HG03558 (cell line): ENCODE data around the gene BBX.
"Not testable (repeated sequence)": the region's sequence is repeated elsewhere in the genome, so short reads cannot be mapped to it uniquely, and the experiment has no call there.

Experiments
- ATAC-seq: cut with Tn5 transposase; IDR thresholded peaks from one replicate; pipeline ENCODE4 v1.9.1; 2021; ENCODE audit warnings: moderate number of reproducible peaks; ENCODE audit not compliant: unreplicated experiment; ENCODE audit errors: extremely low read depth

BBX gene

DNA sequence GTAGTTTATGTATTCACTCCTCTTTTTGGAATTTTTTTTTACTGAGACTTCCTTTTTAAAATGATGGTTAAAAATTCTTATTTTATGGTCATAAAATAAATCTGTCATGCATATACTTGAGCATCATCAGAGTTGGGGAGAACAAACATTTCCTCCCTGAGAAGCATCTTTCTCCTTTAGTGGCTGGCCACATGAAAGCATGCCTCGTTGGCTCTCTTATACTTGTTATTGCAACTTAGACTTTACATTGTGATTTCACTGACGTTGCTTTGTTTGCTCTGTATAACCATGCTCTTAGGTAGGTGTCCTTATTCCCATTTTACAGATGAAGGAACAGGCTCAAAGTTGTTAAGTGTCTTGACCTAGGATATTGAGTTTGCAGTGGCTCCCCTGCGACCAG, 18.1 kb downstream of the BBX start:
- ATAC-seq: no peak

DNA sequence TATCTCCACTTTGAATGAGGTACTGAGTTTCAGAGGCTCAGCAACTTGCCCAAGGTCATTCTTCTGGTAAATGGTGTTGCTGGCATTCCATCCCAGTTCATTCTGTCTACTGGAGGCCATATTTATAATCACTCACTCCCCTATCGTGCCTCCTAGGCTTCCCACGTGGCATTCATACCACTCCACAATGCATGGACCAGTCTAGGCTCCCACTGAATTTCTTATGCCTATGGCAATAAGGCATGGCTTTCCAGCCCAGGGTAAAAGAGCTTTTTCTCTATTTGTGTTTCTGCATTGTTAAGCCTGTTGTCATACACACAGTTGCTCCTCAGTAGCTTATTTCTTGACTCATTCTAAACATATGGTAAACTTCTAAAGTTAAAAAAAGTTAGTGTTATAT, 19.9 kb downstream of the BBX start:
- ATAC-seq: no peak

DNA sequence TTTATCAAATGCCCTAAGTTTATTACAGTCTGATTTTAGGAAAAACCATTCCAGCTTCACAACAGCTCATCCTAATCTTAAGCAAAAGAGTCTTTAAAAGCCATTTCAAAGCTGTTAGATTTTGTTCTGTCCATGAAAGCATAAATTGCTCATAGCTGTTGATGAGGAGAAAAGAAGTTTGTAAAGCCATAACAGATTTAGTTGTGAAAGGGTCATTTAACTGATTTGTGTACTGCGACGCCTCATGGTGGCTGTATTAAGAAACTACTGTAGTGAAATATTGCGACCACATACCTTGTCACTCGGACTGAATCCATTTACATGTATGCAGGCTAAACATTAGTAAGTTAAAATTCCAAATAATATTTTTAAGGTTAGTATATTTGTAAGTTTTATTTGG, 20.9 kb downstream of the BBX start:
- ATAC-seq: peak; percentile 57

DNA sequence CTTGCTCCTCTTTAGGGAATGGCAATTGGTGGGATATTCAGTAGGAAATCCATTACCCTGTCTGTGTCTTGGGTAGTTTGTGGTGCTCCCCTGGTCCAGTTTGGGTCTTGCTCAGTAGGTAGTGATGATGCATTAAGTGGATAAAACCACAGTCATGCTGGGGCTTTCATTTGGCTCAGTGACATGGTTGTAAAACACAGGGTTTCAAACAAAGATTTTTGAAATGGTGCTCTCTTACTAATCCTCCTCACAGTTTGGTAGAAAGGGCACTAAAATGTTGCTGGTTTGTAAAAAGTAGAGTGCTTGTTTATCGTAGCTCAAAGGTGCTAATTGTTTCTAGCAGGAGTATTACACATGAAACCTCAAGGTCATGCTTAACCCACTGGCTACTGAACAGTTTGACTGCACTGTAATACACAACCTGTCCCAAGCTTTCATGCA, 22.9 kb downstream of the BBX start:
- no peak for ATAC-seq

DNA sequence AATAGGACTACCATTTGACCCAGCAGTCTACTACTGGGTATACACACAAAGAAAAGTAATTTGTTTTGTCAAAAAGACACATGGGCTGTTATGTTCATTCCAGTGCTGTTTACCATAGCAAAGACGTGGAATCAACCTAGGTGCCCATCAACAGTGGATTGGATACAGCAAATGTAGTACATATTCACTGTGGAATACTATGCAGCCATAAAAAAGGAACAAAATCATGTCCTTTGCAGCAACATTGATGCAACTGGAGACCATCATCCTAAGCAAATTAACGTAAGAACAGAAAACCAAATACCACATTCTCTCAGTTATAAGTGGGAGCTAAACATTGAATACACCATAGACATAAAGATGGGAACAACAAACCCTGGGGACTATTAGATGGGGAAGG, 25.8 kb downstream of the BBX start:
- no peak for ATAC-seq

DNA sequence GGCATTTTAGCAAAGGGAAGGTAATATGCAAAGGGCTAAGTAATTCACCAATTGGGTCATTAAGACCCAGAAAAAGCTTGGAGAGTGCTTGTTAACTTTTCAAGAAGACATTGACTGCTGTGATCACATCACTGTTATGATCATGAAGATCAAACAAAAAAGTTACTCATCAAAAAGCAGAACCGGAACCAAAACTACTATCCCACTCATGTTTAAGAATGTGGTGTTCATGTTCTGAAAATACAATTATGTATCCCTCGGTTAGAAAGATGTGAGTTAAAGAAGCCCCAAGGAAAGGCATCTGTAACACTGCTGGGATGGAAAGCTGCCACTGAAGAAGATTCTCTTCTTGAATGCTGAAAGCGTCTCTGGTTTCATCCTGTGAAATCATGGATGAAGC, 32.6 kb downstream of the BBX start:
- ATAC-seq: no peak

DNA sequence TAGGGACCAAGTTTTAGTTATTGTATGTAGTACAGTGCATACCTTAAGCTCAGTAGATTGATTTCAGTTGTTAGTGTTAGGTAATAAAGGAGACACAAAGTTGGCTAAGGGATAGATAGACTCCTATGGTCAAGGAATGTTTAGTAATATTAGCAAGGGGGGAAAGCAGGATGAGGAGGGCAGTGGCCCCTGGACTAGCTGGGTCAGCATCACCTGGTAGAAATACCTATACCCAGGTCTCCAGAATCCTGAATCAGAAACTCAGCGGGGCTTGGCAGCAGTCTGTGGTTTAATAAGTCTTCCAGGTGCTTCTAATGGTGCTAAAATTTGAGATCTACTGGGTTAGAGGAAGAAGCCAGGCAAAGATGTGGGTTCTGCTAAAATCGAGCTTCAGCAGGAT, 35.0 kb downstream of the BBX start:
- ATAC-seq: no peak

DNA sequence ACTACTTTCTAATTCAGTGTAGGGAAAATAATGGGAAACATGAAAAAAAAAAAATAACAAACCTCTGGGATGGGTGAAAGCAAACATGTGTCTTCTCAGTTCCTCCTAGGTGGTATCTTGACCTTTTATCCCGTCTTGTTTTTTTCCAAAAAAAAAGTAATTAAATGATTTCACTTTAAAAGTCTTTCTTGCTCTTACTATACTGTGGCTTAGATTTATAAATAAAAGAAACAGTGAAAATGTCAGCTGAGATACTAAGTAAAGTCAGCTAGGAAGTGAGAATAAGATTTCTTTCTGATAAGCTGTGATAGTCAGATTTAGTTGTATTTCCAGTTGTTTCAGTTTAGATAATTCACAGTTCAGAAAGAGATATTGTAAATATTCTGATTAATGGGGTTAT, 37.4 kb downstream of the BBX start:
- ATAC-seq: no peak

DNA sequence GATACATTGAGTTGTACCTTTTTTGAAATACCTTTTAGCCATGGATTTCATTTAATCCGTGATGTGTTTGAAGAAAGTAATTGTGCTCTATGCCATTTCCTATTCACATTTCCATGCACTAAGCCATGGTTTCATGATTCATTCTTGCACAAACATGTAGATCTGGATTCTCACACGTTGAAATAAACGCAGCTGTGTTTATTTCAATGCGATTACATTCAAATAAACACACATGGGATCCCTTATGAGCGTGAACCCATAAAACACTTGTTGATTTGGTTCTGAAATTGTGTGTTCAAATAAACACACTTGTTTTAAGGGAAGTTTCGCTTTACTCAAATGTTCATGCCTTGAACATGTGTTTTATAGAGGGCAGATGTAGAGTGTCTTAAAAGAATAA, 39.2 kb downstream of the BBX start:
- no peak for ATAC-seq

DNA sequence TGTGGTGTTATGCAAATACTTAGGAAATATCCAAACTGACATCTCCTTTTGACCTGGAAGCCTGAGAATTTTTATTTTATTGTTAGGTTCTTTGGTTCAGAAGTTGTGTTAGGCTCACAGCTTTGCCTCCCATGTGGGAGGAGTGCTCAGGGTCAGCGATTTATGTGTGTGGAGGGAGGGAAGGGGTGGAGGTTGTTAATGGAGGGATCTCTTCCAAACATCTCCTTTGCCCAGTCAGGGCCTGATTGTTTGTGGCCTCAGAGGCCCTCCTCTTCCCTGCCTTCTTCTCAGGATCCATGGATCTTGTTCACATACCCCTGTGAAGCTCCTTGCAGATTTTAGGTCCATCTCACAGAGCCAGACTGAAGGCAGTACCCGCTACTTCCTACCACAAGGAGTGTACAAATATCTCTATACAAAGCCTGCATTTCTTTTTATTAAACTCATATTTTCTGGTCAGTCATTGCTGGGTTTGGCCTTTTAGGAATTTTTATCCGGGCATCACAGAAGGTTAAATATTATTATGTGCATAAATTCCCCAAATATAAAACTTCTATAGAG, 40.3 kb downstream of the BBX start:
- no peak for ATAC-seq

DNA sequence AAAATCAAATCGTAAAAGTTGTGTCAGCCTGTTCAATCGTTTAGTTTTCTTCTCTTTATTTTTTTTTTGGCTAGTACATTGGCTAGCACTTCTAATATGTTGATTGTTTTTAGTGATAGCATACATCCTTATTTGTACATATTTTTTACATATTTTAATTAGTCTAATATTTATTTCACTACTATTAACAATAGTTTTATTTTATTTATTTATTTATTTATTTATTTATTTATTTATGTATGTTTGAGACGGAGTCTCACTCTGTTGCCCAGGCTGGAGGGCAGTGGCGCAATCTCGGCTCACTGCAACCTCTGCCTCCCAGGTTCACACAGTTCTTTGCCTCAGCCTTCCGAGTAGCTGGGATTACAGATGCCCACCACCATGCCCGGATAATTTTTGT, 42.5 kb downstream of the BBX start:
- not testable (repeated sequence) for ATAC-seq

DNA sequence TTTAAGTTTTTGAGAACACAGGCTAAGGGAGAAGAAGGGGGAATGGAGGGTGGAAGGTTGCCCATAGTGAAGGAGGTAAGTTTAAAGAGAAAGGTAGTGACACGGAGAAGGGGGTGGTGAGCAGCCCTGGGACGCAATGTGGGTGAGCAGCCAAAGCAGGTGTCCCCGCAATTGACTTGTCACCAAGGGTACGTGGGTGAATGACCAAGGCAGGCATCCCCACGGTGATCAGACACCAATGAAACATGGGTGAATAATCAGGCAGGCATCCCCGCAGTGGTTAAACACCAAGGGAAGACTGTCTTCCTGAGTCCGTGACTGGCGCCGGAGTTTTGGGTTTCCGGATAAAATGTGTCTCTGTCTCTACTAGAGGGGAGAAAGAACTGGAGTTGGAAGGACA, 48.3 kb downstream of the BBX start:
- not testable (repeated sequence) for ATAC-seq

DNA sequence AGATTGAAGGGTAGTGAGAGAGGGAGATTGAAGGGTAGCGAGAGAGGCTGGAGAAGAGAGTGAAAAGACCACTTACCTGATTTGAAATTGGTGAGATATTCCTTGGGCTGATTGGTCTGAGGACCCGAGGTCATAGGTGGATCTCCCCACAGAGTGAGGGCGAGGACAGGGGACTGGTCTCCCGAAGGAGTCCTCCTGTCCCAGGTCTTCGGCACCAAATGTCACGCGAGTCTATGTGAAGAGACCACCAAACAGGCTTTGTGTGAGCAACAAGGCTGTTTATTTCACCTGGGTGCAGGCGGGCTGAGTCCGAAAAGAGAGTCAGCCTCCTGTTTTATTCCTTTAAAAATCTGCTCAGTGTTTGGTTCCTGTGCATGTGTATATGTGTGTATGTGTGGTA, 48.7 kb downstream of the BBX start:
- ATAC-seq: not testable (repeated sequence)

DNA sequence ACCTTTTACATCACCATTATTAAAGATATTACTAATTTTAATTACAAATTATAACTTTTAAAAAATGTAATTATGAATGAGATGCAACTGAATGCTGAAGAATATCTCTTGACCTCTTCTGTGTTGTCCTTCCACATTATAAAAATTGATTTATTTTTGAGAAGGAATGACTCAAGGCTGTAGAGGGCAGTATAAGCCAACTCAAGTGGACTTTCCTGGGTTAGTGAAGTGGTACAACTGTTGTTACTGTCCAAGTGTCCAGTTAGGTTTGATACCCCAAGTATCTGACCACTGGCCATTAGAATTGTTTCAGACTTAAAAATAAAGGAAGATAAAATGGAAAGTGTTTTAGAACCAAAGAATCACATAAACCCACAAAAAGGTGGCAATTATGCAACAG, 51.9 kb downstream of the BBX start:
- ATAC-seq: no peak

DNA sequence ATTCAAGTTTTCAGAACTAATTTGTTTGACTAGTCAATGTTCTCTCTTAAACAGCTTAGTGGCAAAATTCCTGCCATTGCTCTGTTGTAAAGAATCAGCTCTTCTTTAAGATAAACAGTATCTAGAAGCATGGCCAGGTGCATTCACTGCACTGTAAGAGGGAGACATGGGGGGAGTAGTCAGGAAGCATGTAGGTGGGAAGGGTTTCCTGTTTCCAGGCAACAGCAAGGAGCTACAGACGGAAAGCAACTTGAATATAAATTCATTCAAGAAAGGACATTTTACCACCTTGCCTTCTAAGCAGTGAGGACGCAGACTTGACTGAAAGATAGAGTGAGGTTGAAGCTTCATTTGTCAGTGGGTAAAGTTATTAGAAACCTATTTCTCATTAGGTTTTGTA, 55.3 kb downstream of the BBX start:
- ATAC-seq: no peak

DNA sequence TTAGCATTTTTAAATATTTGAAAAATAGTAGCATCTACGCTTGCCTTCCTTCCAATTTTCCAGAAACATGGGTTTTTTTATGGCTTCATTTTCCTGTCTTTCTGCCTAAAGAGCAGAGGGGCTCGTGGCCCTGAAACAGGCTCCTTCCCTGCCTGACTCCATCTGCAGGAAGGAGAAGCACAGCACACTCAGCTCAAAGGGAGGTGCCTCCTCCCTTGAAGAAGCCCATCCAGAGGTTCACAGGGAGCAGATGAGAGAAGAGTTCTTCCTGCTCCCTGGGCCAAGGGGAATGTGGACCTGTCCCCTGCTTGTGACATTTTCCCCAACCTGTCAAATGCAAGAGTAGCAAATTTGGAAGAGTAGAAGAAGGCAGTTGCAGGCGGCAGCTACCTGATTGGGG, 55.8 kb downstream of the BBX start:
- ATAC-seq: no peak

DNA sequence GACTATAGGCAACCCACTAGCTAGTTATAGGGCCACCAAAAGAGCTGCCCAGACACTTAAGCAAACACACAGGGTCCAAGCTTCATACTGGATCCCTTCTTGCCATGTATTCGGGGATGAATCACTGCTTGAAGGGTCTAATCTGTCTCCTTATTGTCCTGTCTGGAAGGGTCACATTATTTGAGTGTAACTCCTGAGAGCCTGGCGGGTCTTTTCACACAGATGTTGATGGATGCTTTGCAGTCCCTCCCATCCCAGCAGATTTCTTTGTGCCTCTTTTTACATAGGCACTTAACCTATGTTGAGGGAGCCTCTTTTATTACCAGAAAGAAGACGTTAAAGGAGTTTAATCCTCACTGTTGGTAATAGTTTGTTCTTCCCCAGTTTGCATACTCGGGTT, 56.6 kb downstream of the BBX start:
- ATAC-seq: no peak

DNA sequence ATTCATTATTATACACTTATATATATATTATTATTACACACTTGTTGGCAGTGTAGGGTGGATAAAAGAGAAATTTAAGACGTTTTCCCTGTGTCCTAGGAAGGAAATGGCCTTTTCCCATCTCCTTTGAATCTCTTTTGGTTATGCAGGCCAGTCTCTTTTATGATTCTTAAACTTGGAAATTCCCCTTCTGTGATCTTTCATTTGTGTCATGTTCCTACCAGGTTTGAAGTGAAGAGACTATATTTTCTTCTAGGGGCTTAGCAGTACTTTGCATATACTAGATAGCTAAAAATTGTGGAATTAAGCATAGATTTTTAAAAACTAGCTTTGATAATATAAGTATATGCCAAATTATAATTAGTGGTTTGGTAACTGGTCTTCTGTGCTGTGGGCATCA, 58.5 kb downstream of the BBX start:
- ATAC-seq: no peak

DNA sequence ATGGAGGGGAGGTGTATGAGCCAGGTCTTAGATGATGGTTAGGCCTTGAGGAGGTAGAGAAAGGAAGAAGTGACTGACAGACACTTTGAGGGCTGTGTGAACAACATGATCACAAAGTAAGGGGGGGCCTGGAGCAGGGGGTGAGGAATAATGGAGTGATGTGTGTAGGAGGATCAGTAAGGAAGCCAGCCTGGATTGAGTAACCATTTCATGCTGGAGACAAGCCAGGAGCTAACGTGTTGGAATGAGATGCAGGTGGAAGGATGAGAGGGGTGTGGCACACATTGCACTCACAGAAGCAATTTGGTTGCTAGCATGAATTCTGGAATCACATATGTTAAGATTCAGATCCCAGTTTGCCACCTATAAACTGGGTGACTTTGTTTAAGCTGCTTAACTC, 65.5 kb downstream of the BBX start:
- no peak for ATAC-seq

DNA sequence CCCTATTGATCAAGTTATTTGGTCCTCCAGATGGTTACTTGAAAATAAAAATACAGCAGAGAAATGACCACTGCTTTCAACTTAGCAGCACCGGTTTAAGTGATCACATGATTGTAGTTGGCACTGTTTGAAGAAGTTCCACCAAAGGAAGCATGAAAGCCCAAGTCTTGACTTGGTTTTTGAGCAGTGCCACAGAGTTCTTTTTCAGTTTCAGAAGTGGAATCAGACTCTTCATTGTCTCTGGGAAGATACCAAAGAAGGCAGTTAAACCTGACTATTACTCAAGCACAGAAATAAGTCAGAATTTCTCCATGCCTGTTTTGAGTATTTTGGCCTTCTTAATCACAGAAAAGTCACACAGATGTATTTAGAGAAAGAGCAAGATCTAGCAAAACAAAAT, 66.7 kb downstream of the BBX start:
- ATAC-seq: peak; percentile 68

DNA sequence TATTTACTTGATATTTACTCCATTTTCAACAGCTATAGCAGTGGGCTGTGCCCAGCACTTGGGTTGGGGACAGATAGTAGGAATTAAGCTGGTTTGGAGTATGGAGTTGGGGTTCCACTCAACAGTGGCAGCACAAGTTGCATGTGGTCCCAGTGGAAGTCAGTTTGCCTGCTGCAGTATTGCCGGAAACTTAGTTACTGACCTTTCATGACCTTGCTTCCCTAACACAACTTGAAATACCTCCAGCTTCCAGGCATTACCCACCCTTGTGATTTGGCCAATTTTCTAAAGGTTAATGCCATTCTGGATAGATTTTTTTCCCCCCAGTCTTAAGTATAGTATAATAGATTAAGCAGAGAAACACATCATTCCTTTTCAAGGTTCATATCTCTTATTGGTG, 68.0 kb downstream of the BBX start:
- ATAC-seq: no peak

DNA sequence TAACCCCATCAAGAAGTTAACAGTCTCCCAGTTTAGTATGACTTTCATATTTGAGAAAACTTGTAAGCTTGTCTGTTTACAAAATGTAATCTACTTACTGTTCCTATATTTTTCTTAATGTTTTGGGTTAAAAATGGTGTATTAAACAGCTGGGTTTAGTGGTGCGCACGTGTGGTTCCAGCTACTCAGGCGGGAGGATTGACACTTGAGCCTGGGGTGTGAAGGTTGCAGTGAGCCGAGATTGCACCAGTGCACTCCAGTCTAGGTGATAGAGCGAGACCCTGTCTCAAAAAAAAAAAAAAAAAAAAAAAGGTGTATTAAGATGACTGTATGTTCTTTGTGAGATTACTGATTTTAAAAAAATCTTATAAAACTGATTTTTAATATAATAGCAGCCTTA, 69.3 kb downstream of the BBX start:
- no peak for ATAC-seq

DNA sequence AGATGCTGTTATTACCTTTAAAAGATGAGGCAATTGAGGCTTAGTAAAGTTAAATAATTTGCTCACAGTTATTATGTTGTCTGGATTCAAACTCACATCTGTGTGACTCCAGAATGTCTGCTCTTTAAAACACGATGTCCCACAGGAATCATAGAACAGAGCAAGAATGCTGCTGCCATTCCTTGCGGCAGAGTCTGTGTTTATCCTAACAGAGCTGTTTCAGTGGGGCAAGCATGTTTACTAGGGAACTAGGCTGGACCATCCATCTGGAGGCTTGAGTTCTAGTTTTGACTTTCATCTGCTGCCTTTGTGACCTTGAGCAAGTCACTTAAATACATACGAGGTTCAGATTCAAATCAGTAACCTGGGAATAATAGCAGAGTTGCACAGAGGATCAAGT, 72.1 kb downstream of the BBX start:
- ATAC-seq: no peak
